ENCODE measurements around the gene ELOVL5.

ELOVL5 gene

DNA sequence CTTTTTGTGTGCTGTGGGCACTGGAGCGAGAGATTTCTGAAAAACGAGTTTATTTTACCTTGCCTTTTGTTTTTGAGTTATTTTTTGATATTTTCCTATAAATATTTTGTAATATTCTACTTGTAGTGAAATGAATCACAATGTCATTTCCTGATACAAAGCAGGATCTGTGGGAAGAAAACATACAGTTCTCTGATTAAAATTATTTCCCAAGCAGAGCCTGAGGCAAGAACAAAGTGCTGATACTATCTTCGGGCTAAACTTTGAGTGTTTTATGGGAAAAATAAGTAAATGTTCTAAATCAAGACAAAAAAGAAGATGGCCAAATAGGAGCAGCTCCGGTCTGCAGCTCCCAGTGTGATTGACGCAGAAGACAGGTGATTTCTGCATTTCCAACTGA, 33.7 kb upstream of the ELOVL5 start:
- no peak for DNase-seq
- peaks cover 13% of the 10 kb centered on the region for H3K4me1 Mint-ChIP-seq
- peaks cover 7% of the 10 kb centered on the region for H3K36me3 Mint-ChIP-seq (ENCODE audit: low read depth)
- TF ChIP-seq, protein P1, sequence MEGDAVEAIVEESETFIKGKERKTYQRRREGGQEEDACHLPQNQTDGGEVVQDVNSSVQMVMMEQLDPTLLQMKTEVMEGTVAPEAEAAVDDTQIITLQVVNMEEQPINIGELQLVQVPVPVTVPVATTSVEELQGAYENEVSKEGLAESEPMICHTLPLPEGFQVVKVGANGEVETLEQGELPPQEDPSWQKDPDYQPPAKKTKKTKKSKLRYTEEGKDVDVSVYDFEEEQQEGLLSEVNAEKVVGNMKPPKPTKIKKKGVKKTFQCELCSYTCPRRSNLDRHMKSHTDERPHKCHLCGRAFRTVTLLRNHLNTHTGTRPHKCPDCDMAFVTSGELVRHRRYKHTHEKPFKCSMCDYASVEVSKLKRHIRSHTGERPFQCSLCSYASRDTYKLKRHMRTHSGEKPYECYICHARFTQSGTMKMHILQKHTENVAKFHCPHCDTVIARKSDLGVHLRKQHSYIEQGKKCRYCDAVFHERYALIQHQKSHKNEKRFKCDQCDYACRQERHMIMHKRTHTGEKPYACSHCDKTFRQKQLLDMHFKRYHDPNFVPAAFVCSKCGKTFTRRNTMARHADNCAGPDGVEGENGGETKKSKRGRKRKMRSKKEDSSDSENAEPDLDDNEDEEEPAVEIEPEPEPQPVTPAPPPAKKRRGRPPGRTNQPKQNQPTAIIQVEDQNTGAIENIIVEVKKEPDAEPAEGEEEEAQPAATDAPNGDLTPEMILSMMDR (IDR thresholded peaks at IDR 0.05) = no peak
- H3K27ac Mint-ChIP-seq = no peak overlapping the region
- H3K4me3 Mint-ChIP-seq = no peak overlapping the region
- H3K9me3 Mint-ChIP-seq = peaks cover 49% of the 10 kb centered on the region
- H3K27me3 Mint-ChIP-seq (ENCODE audit: low read depth, poor library complexity) = peaks cover 12% of the 10 kb centered on the region

GRCh38 chr6:53378208-53378607, 29.5 kb upstream of the ELOVL5 start:
- no peak overlapping the region for H3K27ac Mint-ChIP-seq
- TF ChIP-seq, protein P1 (IDR thresholded peaks at IDR 0.05) = no peak
- H3K4me1 Mint-ChIP-seq = peaks cover 22% of the 10 kb centered on the region

GRCh38 chr6:53377793-53378192, 29.0 kb upstream of the ELOVL5 start:
- Mint-ChIP-seq H3K27ac (no peak overlapping the region), H3K9me3 (peaks cover 13% of the 10 kb centered on the region), H3K4me3 (no peak overlapping the region), H3K36me3 (ENCODE audit: low read depth) (peaks cover 7% of the 10 kb centered on the region), H3K4me1 (peaks cover 22% of the 10 kb centered on the region), H3K27me3 (ENCODE audit: low read depth, poor library complexity) (peaks cover 14% of the 10 kb centered on the region)
- DNase-seq = no peak
- TF ChIP-seq, protein P1 (IDR thresholded peaks at IDR 0.05) = no peak

More at GRCh38 chr6:53378208-53378607, 29.5 kb upstream of the ELOVL5 start:
- H3K36me3 Mint-ChIP-seq (ENCODE audit: low read depth) = peaks cover 7% of the 10 kb centered on the region
- H3K9me3 Mint-ChIP-seq = peaks cover 15% of the 10 kb centered on the region
- DNase-seq = no peak
- peaks cover 13% of the 10 kb centered on the region for H3K27me3 Mint-ChIP-seq (ENCODE audit: low read depth, poor library complexity)
- H3K4me3 Mint-ChIP-seq = no peak overlapping the region

DNA sequence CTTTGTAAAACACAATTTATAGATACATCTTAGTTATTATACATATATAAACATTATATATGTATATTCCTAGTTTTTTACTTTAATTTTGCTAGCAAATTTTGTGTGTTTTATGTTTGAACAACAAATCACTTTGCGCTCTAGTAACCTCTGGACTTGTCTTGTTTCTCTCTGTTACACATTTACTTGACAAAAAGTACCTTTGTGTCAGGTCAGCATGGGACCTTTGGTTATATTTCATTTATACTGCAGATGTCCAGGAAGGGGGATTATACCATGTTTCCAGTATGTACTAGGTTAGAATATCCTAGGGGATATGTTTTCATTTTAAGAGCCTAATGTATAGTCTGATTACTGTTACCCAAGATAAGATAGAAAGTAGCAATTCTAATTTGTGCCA, 28.5 kb upstream of the ELOVL5 start:
- DNase-seq = no peak
- Mint-ChIP-seq H3K9me3 (peaks cover 8% of the 10 kb centered on the region), H3K36me3 (ENCODE audit: low read depth) (peaks cover 3% of the 10 kb centered on the region), H3K27me3 (ENCODE audit: low read depth, poor library complexity) (peaks cover 14% of the 10 kb centered on the region), H3K4me1 (peaks cover 22% of the 10 kb centered on the region), H3K4me3 (no peak overlapping the region), H3K27ac (no peak overlapping the region)
- TF ChIP-seq, protein P1 (IDR thresholded peaks at IDR 0.05) = no peak

GRCh38 chr6:53376661-53377226, 28.0 kb upstream of the ELOVL5 start:
- Mint-ChIP-seq H3K27ac (no peak overlapping the region), H3K4me1 (peaks cover 22% of the 10 kb centered on the region), H3K4me3 (no peak overlapping the region), H3K9me3 (peaks cover 3% of the 10 kb centered on the region), H3K27me3 (ENCODE audit: low read depth, poor library complexity) (peaks cover 14% of the 10 kb centered on the region), H3K36me3 (ENCODE audit: low read depth) (no peaks in the 10 kb centered on the region)
- TF ChIP-seq, protein P1 (IDR thresholded peaks at IDR 0.05) = no peak
- DNase-seq = no peak

- TF ChIP-seq, protein P1 (IDR thresholded peaks at IDR 0.05) = no peak
- no peak overlapping the region for H3K4me3 Mint-ChIP-seq
These were observed 27.1 kb upstream of the ELOVL5 start for GRCh38 chr6:53375847-53376246.

More at GRCh38 chr6:53375847-53376246, 27.1 kb upstream of the ELOVL5 start:
- DNase-seq = no peak
- Mint-ChIP-seq H3K4me1 (peaks cover 22% of the 10 kb centered on the region), H3K27ac (no peak overlapping the region), H3K27me3 (ENCODE audit: low read depth, poor library complexity) (peaks cover 14% of the 10 kb centered on the region), H3K9me3 (no peaks in the 10 kb centered on the region), H3K36me3 (ENCODE audit: low read depth) (no peaks in the 10 kb centered on the region)
